OCI-LY7 (cell line): Measurements from ENCODE around the gene TNPO1. TPM values are rescaled to one million over a fixed set of nuclear protein-coding genes. Genes with fewer than 3 reads are reported as not detected.
A peak's percentile ranks its signal among the peaks of the same experiment; 100 is the strongest.

Experiments
- BruUV-seq: library from RNA; stranded (reverse); fragments of 400-500 nt; replicated peaks from 2 replicates; lab custom pipeline; 2021; lab: Mats Ljungman, UMichigan
- CTCF ChIA-PET: fragments of 300-600 bp; sonication (Branson Sonifier 250); formaldehyde crosslinking; loops from one replicate; lab custom pipeline; 2022; ENCODE audit warnings: antibody characterized with exemption; ENCODE audit not compliant: unreplicated experiment; lab: Charles Lee
- POLR2A ChIA-PET: fragments of 300-600 bp; sonication (Branson Sonifier 250); formaldehyde crosslinking; loops from one replicate; lab custom pipeline; 2022; ENCODE audit warnings: antibody characterized with exemption; lab: Charles Lee
- DNase-seq: peaks from one replicate; pipeline ENCODE4 v3.0.0-alpha.2; 2015; ENCODE audit warnings: low spot score
- H2AFZ ChIP-seq: fragments of 200-600 bp; sonication (generic), shearing (Covaris generic); 2 replicates; pipeline ENCODE4 v1.6.1; 2014; ENCODE audit warnings: mild to moderate bottlenecking, antibody characterized with exemption, low read length, moderate library complexity
- H3K27ac ChIP-seq: fragments of 200-600 bp; sonication (generic); 2 replicates; pipeline ENCODE4 v1.5.1; 2014; ENCODE audit warnings: mixed run types, low read depth, mild to moderate bottlenecking, moderate library complexity, low read length, inconsistent platforms; ENCODE audit not compliant: poor library complexity, severe bottlenecking
- H3K36me3 ChIP-seq: fragments of 200-600 bp; sonication (generic); 2 replicates; pipeline ENCODE4 v1.6.1; 2014; ENCODE audit warnings: mild to moderate bottlenecking, antibody characterized with exemption, low read length, moderate library complexity, mixed read lengths; ENCODE audit not compliant: insufficient read depth
- H3K4me1 ChIP-seq: fragments of 200-600 bp; sonication (generic); 2 replicates; pipeline ENCODE4 v1.5.1; 2014; ENCODE audit warnings: mild to moderate bottlenecking, low read length; ENCODE audit not compliant: insufficient read depth, poor library complexity, severe bottlenecking
- H3K4me2 ChIP-seq: fragments of 200-600 bp; sonication (generic); 2 replicates; pipeline ENCODE4 v1.6.1; 2014; ENCODE audit warnings: mild to moderate bottlenecking, low read length
- H3K4me3 ChIP-seq: fragments of 200-600 bp; sonication (generic); 2 replicates; pipeline ENCODE4 v1.5.1; 2014; ENCODE audit warnings: mild to moderate bottlenecking, low read depth, low read length; ENCODE audit not compliant: poor library complexity, severe bottlenecking
- H3K79me2 ChIP-seq: fragments of 200-600 bp; sonication (generic); 2 replicates; pipeline ENCODE4 v1.6.1; 2016; ENCODE audit warnings: low read depth, mild to moderate bottlenecking, low read length, moderate library complexity, mixed read lengths; ENCODE audit not compliant: insufficient read depth
- H3K9me2 ChIP-seq: fragments of 200-600 bp; sonication (generic); 2 replicates; pipeline ENCODE4 v1.6.1; 2016; ENCODE audit warnings: mild to moderate bottlenecking, low read length, mixed read lengths; ENCODE audit not compliant: insufficient read depth
- H3K9me3 ChIP-seq: fragments of 200-600 bp; sonication (generic); 2 replicates; pipeline ENCODE4 v1.6.1; 2014; ENCODE audit warnings: mild to moderate bottlenecking, mixed run types, low read length, mixed read lengths
- H4K20me1 ChIP-seq: fragments of 200-600 bp; sonication (generic); 2 replicates; pipeline ENCODE4 v1.6.1; 2014; ENCODE audit warnings: mild to moderate bottlenecking, antibody characterized with exemption, low read length, moderate library complexity, mixed read lengths; ENCODE audit not compliant: insufficient read depth
- CTCF ChIP-seq: fragments of 200-600 bp; sonication (generic); conservative IDR thresholded peaks from 2 replicates; pipeline ENCODE4 v1.5.1; 2014; ENCODE audit warnings: mild to moderate bottlenecking, antibody characterized with exemption, low read length, moderate library complexity, mixed read lengths
- EZH2phosphoT487 ChIP-seq: fragments of 200-600 bp; sonication (generic); IDR thresholded peaks from 2 replicates; pipeline ENCODE4 v1.6.1; 2018; ENCODE audit warnings: low read depth, borderline replicate concordance, mild to moderate bottlenecking, mixed run types, antibody characterized with exemption, low read length, moderate library complexity, mixed read lengths
- intact Hi-C: fragments of 100-400 bp; cut with micrococcal nuclease; formaldehyde crosslinking; loops from one replicate; pipeline ENCODE4 v1.10.0; 2022; ENCODE audit not compliant: unreplicated experiment
- total RNA-seq, 2 experiments: library from RNA; depleted of rRNA in 1 of 2; stranded (reverse); fragments of >200 nt in 1 of 2; shearing (Covaris generic) in 1 of 2; gene quantifications; 2 replicates each; pipeline ENCODE4 v1.2.3, GENCODE V29; 2014 to 2022

Gene TNPO1
- total RNA-seq, 2 experiments from 2014 or later, result 95.2 to 132 TPM

- ChIA-PET CTCF (interaction anchor here (0.6 kb wide), 1 partner anchor 326 kb away, joined by 3 read pairs; no protein-coding TSS in a partner anchor), POLR2A (interaction anchor here (0.7 to 1.1 kb wide), 6 partner anchors 10 to 346 kb away, joined by 3 to 5 read pairs (median 3); no protein-coding TSS in a partner anchor)
- no peaks in the 10 kb centered on the region for H4K20me1 ChIP-seq
- no TSS peak for BruUV-seq
- H3K36me3 ChIP-seq, result no peaks in the 10 kb centered on the region
- H3K9me3 ChIP-seq, result no peaks in the 10 kb centered on the region
- TF ChIP-seq CTCF (no peak), EZH2phosphoT487 (no peak)
- H2AFZ ChIP-seq, result peak overlapping the region; percentile 95
- H3K9me2 ChIP-seq, result no peaks in the 10 kb centered on the region
- H3K79me2 ChIP-seq, result no peaks in the 10 kb centered on the region; the same call in 1 of the 2 replicates
- intact Hi-C loops, result loop anchor here (5.0 kb wide), 4 partner anchors 139 to 541 kb away; partner anchors contain the start of genes BTF3, FOXD1 and TNPO1
- peaks cover 18% of the 10 kb centered on the region for H3K4me1 ChIP-seq
- H3K27ac ChIP-seq, result no peak overlapping the region
- peak overlapping the region; percentile 77 for H3K4me3 ChIP-seq
- peak; percentile 56 for DNase-seq
- peak overlapping the region; percentile 84 for H3K4me2 ChIP-seq
Measured at GRCh38 chr5:72956324-72957140, 140.1 kb downstream of the TNPO1 start.

GRCh38 chr5:72957337-72957736 is 140.9 kb downstream of the TNPO1 start:
- intact Hi-C loops, result loop anchor here (5.0 kb wide), 4 partner anchors 140 to 540 kb away; partner anchors contain the start of genes BTF3, FOXD1 and TNPO1
- H2AFZ ChIP-seq, result no peak overlapping the region; the same call in 1 of the 2 replicates
- H3K4me1 ChIP-seq, result peaks cover 10% of the 10 kb centered on the region
- H3K4me3 ChIP-seq, result peak overlapping the region; percentile 77
- H3K27ac ChIP-seq, result no peak overlapping the region
- no peaks in the 10 kb centered on the region; the same call in 1 of the 2 replicates for H3K79me2 ChIP-seq
- H3K36me3 ChIP-seq, result no peaks in the 10 kb centered on the region
- no TSS peak for BruUV-seq
- H3K4me2 ChIP-seq, result peak overlapping the region; percentile 84
- CTCF ChIA-PET, result no interaction called here
- TF ChIP-seq CTCF (no peak), EZH2phosphoT487 (no peak)
- H3K9me3 ChIP-seq, result no peaks in the 10 kb centered on the region
- H3K9me2 ChIP-seq, result no peaks in the 10 kb centered on the region
- H4K20me1 ChIP-seq, result no peaks in the 10 kb centered on the region
- POLR2A ChIA-PET, result interaction anchor here (0.7 to 1.0 kb wide), 4 partner anchors 19 to 346 kb away, joined by 3 to 4 read pairs (median 4); no protein-coding TSS in a partner anchor
- no peak for DNase-seq
